Measurements from ENCODE around the gene TOX2.

TOX2 gene

GRCh38 chr20:43959079-43959919, 44.6 kb downstream of the TOX2 start:
- no peak for DNase-seq

GRCh38 chr20:43959920-43960227, 45.2 kb downstream of the TOX2 start:
- no peak for DNase-seq

GRCh38 chr20:43960231-43960630, 45.6 kb downstream of the TOX2 start:
- no peak for DNase-seq

GRCh38 chr20:43961116-43961515, 46.5 kb downstream of the TOX2 start:
- no peak for DNase-seq

- no peak for DNase-seq
Observed at GRCh38 chr20:43961541-43962471, 47.2 kb downstream of the TOX2 start.

GRCh38 chr20:43962530-43962929, 47.9 kb downstream of the TOX2 start:
- no peak for DNase-seq

GRCh38 chr20:43963233-43963632, 48.6 kb downstream of the TOX2 start:
- no peak for DNase-seq

GRCh38 chr20:43963872-43964791, 49.5 kb downstream of the TOX2 start:
- peak; percentile 47 for DNase-seq

- DNase-seq: no peak
Observed at GRCh38 chr20:43968341-43969000, 53.8 kb downstream of the TOX2 start.

GRCh38 chr20:43969028-43969447, 54.4 kb downstream of the TOX2 start:
- no peak for DNase-seq

- DNase-seq: no peak
Observed at GRCh38 chr20:43969501-43970182, 55.0 kb downstream of the TOX2 start.

- no peak for DNase-seq
Observed at GRCh38 chr20:43971267-43971666, 56.6 kb downstream of the TOX2 start.

GRCh38 chr20:43972051-43972450, 57.4 kb downstream of the TOX2 start:
- DNase-seq: no peak

- DNase-seq: no peak
Observed at GRCh38 chr20:43972692-43973091, 58.0 kb downstream of the TOX2 start.

- no peak for DNase-seq
Observed at GRCh38 chr20:43973231-43973630, 58.6 kb downstream of the TOX2 start.

- no peak for DNase-seq
Observed at GRCh38 chr20:43973671-43974450, 59.2 kb downstream of the TOX2 start.

GRCh38 chr20:43974695-43975094, 60.0 kb downstream of the TOX2 start:
- no peak for DNase-seq

GRCh38 chr20:43975096-43975768, 60.6 kb downstream of the TOX2 start:
- no peak for DNase-seq

GRCh38 chr20:43976547-43976946, 61.9 kb downstream of the TOX2 start:
- DNase-seq: no peak

- DNase-seq: no peak
Observed at GRCh38 chr20:43977252-43977651, 62.6 kb downstream of the TOX2 start.

Measured in DMS 273 treated with DMSO at 0.1 percent for 48 hours (cell line).